Stimulated activated CD8-positive, alpha-beta memory T cell treated with anti-CD3 and anti-CD28 coated beads, Interleukin-4, amount 100 ng/mL, for 1 hour (primary cell): ENCODE measurements around the gene DNAH2.
A peak's percentile ranks its signal among the peaks of the same experiment; 100 is the strongest.

Experiments
- DNase-seq, 2 donors: peaks; one replicate each; pipeline ENCODE4 v3.0.0-alpha.2; 2020; ENCODE audit warnings: low read depth in 2 of 2, low spot score in 1 of 2

DNAH2 gene

GRCh38 chr17:7703584-7704479 lies 13.7 kb upstream of the DNAH2 start:
- no peak for DNase-seq

- no peak for DNase-seq
Measured at GRCh38 chr17:7704601-7705268, 12.8 kb upstream of the DNAH2 start, which contains the start of gene EFNB3. EFNB3 (plus strand) TSS chr17:7705202; CDS start chr17:7705599, 397 bp downstream.

GRCh38 chr17:7705269-7706255 lies 12.0 kb upstream of the DNAH2 start:
- DNase-seq = no peak

DNA sequence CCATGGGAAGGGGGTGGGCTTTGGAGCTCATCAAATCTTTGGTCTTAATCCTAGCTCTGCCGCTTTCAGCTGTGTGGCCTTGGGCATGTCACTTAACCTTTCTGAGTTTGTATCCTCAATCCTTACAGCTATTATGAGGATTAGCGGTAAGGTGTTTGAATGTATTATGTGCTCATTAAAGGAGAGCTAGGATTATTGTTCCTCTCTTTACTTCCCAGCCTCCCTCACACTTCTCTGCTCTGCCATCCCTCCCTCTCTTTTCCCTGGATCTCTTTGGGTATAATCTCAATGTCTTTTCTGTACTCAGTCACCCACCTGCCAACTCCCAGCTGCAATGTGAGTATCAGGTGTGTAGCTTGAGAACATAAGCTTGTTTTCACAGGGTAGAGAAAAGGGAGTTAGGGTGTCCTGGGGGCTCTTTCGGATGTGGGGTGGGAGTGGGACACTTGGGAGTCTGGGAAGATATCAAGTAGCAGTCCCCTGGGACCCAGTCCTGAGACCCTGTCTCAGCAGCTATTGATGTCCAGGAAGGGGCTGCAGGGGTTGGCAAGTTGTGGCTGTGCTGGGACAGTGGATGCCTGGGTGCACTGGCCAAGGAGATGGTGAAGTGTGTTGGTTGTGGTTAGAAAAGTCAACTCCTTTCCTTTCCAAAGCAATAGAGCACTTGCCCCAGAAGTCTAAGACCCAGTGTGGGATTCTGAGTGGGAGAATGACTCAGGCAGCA lies 10.8 kb upstream of the DNAH2 start:
- DNase-seq = no peak

DNA sequence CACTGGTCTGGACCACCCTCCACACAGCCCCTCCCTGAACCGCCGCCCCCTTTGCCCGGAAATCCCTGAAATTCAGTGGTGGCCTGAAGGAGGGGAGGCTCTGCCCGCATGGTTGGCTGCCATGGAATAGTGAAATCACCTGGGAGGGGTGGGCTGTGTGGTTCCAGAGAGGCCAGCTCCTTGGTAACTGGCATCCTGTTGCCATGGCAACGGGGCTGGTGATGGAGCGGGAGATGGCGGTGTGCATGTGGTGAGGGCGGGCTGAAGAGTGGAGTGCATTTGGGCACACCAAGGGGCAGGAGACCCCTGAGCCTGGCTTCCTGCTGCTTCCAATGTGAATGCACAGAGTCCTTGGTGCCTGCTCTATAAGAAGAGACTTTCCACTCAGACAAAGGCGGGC lies 10.1 kb upstream of the DNAH2 start:
- no peak for DNase-seq

DNA sequence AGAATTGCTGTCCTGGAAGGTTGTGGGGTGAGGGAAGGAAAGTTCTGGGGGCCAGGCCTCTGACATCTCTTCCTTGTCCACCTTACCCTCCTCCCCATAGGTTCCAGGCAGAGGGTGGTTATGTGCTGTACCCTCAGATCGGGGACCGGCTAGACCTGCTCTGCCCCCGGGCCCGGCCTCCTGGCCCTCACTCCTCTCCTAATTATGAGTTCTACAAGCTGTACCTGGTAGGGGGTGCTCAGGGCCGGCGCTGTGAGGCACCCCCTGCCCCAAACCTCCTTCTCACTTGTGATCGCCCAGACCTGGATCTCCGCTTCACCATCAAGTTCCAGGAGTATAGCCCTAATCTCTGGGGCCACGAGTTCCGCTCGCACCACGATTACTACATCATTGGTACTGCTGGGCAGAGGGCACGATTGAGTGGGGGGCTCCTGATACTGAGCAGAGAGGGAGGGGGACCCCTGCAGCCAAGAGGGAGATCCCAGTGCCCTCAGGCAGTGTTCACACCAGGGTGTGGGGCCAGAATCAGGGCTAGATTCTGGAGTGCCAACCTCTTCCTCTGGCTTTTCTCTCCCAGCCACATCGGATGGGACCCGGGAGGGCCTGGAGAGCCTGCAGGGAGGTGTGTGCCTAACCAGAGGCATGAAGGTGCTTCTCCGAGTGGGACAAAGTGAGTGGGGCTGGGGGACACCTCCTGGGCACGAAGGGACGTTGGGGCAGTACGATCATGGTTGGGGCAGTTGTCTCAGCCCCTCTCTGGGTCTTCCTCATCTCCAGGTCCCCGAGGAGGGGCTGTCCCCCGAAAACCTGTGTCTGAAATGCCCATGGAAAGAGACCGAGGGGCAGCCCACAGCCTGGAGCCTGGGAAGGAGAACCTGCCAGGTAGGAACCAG lies 9.4 kb upstream of the DNAH2 start:
- no peak for DNase-seq

DNA sequence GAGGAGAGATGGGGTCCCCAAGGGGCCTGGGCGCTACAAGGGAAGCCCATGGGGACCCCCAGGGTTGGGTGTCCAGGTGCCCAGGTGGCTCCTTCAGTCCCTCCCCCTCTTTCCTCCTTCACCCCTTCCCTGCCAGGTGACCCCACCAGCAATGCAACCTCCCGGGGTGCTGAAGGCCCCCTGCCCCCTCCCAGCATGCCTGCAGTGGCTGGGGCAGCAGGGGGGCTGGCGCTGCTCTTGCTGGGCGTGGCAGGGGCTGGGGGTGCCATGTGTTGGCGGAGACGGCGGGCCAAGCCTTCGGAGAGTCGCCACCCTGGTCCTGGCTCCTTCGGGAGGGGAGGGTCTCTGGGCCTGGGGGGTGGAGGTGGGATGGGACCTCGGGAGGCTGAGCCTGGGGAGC lies 8.5 kb upstream of the DNAH2 start:
- no peak for DNase-seq

- no peak for DNase-seq
Measured at GRCh38 chr17:7710301-7710700, 7.2 kb upstream of the DNAH2 start.

DNA sequence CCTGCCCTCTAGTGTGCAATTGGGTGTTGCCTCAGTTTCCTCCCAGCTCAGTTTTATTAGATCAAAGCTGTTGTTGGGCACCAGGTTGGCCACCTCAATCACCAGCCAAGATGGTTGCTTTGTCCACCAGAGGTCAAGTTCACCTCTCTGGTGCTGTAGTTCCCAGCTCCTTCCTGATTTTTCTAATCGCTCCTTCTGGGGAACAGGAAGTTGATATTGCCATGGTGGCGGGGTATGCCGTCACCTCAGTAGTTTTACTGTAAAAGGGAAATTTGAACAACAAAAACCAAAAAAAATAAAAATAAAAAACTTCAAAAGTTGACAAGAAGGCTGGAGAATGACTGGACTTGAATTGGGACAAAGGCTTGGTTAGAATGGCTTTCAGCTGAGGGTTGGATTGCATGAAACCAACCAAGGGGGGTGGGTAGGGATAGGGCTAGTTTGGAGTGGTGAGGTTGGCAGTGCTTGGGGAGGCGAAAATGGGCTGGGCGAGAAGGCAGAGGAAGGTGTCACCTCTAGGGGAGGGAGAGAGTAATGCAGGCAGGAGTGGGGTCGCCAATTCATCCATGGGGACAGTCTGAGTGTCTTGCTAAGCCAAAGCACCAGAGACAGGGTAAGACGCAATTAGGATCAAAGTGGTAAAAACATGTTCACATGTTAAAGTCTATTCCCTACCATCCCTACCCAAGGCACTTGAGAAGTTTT lies 6.3 kb upstream of the DNAH2 start:
- no peak for DNase-seq

DNA sequence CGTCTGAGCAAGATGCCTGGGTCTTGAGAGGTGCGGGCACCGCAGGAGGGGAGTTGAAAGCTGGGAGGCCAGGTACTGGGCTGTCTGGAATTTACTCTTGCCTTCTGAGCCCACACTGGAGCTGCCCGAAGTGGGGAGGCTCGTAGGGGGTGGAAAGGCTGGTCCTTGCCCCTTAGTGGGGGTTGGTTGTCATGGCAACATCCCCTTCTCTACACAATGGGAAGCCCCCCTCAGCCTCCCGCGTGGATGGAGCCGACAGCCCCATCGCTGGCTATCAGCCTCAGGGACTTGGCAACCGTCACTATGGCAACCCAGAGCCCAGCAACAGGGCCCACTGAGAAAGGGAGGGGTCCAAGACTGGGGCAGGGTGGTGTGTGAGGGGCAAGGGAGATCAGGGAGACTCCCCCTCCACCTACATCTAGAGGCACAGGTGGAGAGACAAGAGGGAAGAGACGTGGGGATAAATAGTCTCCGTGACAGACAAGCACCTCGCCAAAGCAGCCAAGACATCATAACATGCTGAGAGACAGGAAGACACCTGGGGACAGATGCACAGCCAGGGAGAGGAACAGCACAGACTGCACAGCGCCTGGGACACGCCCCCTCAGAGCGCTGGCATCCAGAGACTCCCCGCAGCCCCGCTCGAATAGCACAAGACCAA lies 5.3 kb upstream of the DNAH2 start:
- no peak for DNase-seq

GRCh38 chr17:7713782-7714181 lies 3.8 kb upstream of the DNAH2 start:
- DNase-seq = no peak

- no peak for DNase-seq
Measured at GRCh38 chr17:7714721-7715594, 2.6 kb upstream of the DNAH2 start.

DNA sequence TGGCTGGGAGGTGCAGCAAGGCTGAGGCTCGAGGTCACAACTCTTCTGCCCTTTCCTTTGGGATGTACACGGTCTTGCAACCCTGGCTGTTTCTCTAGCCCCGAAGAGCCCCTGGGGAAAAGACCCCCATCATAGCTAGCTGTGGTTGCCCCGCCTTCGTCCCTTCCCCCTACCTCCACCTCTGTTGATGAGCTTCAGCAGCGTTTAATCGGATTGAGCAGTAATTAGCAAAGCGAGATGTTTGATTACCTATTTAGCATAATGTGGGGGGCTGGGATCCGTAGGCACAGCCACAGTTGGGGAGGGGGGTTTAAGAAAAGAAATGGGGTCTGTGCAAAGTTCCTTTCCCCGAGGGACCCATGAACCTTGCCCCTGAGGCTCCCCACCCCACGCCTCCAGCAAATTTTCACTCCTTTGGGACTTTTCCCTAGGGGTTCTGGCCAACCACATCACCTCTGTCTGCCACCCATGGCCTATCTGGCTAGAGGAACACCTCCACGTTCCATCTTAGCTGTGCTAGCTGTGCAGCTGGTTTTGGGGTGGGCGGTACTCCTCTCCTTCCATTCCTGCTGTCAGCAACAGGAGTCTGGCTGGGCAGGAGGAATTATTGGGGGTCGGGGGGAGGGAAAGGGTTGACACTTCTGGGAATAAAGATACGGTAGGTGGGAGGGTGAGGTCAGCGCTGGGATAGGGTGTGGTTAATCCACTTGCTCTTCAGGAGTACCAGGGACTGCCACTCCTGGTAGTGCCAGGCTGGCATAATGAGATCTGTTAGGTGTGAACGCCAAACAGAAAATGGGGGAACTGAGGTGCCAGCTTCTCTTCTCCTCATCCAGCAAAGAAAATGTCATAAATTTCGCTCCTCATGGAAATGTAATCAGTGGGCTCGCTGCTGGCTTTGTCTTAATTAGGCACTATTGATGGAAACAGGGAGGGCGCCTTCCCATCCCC lies 1.3 kb upstream of the DNAH2 start:
- DNase-seq = no peak

DNA sequence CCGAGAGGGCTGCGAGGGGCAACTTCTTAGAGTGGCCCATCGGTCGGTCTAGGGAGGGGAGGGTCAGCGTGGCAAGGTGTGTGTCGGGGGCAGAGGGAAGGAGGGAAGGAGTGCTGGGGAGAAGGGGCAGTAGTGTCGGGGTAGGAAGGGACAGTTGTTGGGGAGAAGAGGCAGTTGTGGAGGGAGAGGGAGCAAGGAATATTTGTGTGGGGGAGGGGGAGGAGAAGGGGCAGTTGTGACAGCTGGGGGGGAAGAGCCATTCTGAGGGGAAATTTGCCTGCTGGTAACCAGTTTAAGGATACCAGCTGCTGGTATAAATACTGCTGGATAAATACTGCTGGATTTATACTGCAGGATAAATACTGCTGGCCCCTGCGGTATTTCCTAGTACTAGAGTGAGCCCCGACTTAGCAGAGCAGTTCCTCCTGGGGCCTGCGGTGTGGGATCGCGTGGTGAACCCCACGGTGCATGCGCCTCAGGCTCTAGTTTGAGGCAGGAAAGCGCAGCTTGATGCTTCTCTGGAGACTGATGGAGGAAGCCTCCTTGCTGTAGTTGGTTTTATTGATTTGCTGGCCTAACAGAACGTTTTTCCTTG lies 309 bp downstream of the DNAH2 start:
- peak in 1 of 2 donors; percentile 7 for DNase-seq

DNA sequence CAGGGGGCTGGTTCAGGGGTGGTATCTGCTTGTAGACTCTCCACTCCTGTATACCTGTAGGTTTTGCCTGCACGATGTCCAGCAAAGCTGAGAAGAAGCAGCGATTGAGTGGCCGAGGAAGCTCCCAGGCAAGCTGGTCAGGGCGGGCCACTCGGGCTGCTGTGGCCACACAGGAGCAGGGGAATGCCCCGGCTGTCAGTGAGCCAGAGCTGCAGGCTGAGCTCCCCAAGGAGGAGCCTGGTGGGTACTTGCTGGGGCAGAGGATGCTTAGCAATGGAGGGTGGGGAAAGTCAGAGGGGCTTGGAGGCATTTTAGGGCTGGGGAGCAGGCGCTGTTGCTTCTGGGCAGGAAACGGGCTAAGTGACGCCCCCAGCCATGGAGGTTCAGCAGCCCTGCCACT lies 2.1 kb downstream of the DNAH2 start:
- no peak for DNase-seq

DNA sequence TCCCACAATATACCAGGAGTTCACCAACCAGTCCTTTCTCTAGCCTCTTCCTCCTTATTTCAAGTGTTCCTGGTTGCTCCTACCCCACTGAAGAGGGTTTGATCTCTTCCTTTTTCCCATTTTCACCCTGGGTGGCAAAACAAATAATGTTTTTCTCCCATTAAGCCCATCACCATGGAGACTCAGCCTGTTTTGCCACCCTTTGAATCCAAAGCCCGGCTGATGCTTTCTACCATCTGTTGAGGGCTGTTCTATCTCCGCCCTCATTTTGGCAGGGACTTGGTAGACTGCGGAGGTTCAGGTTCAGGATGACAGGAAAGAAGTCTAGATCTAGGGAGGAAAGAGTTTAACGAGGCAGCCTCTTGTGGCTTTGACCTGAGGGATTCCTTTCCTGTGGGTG lies 2.6 kb downstream of the DNAH2 start:
- DNase-seq = no peak
